B cell (primary cell): ENCODE measurements around the gene TPH2. TPM values are rescaled to one million over a fixed set of nuclear protein-coding genes. Genes with fewer than 3 reads are reported as not detected.

ENCODE experiments used
- polyA plus RNA-seq: library from polyadenylated mRNA; depleted of rRNA; stranded (reverse); fragments of >200 nt; gene quantifications from 2 replicates; pipeline ENCODE4 v1.2.3, GENCODE V29; 2012
- total RNA-seq, 2 donors: library from RNA; stranded (reverse); fragments of 120-200 nt in 1 of 2; gene quantifications; 1 replicate in 1 of 2; 2 replicates in 1 of 2; pipeline versions ENCODE4 v1.2.3 to v1.2.4, GENCODE V29; 2013 to 2022

Gene TPH2
- total and polyA plus RNA-seq, 2 donors (not counting 1 experiment from before 2014, with no cell fraction given) = not detected

Other genes starting within 250 kb of the TPH2 start
- gene RAB21, start 184.0 kb upstream of the TPH2 start, total RNA-seq = 69.4 and 83.7 TPM in 2 replicates
- 7.3 and 19.3 TPM in 2 replicates for gene RAB21, start 184.0 kb upstream of the TPH2 start, polyA plus RNA-seq
- 70.4 and 74.5 TPM in 2 replicates for gene TBC1D15, start 99.1 kb upstream of the TPH2 start, total RNA-seq
- 16.1 and 31.0 TPM in 2 replicates for gene TBC1D15, start 99.1 kb upstream of the TPH2 start, polyA plus RNA-seq